ENCODE measurements around the gene STARD7.
"Not testable (repeated sequence)": the region's sequence is repeated elsewhere in the genome, so short reads cannot be mapped to it uniquely, and the experiment has no call there.

The STARD7 gene
- long read RNA-seq, donor 1, transcript STARD7-201 (8 exons, 3,368 nt) = major isoform, 28 of 30 reads
- long read RNA-seq, donor 1, partial matches to known transcripts = 0 of 30 reads
- long read RNA-seq, donor 1, other reads (novel, unspliced or antisense) = 0 of 30 reads
- long read RNA-seq, donor 2, transcript STARD7-201 (8 exons, 3,368 nt) = major isoform, 28 of 28 reads
- long read RNA-seq, donor 2, partial matches to known transcripts = 0 of 28 reads
- long read RNA-seq, donor 2, other reads (novel, unspliced or antisense) = 0 of 28 reads
- long read RNA-seq, donor 3, transcript STARD7-201 (8 exons, 3,368 nt) = major isoform, 24 of 26 reads
- long read RNA-seq, donor 3, partial matches to known transcripts = 0 of 26 reads
- long read RNA-seq, donor 3, other reads (novel, unspliced or antisense) = 0 of 26 reads
- long read RNA-seq, donor 4, transcript STARD7-201 (8 exons, 3,368 nt) = major isoform, 22 of 24 reads
- long read RNA-seq, donor 4, partial matches to known transcripts = 0 of 24 reads
- long read RNA-seq, donor 4, other reads (novel, unspliced or antisense) = 0 of 24 reads
- long read RNA-seq, donor 5, transcript STARD7-201 (8 exons, 3,368 nt) = major isoform, 39 of 39 reads
- long read RNA-seq, donor 5, partial matches to known transcripts = 0 of 39 reads
- long read RNA-seq, donor 5, other reads (novel, unspliced or antisense) = 0 of 39 reads
- long read RNA-seq, donor 6, transcript STARD7-201 (8 exons, 3,368 nt) = major isoform, 32 of 43 reads
- long read RNA-seq, donor 6, transcript STARD7-205 (2 exons, 384 nt) = minor isoform, 6 of 43 reads
- long read RNA-seq, donor 6, partial matches to known transcripts = 5 of 43 reads
- long read RNA-seq, donor 6, other reads (novel, unspliced or antisense) = 0 of 43 reads
- long read RNA-seq, donor 7, transcript STARD7-201 (8 exons, 3,368 nt) = major isoform, 45 of 46 reads
- long read RNA-seq, donor 7, partial matches to known transcripts = 0 of 46 reads
- long read RNA-seq, donor 7, other reads (novel, unspliced or antisense) = 0 of 46 reads
- long read RNA-seq, donor 8, transcript STARD7-201 (8 exons, 3,368 nt) = major isoform, 37 of 53 reads
- long read RNA-seq, donor 8, partial matches to known transcripts = 14 of 53 reads
- long read RNA-seq, donor 8, other reads (novel, unspliced or antisense) = 0 of 53 reads

- DNase-seq = peak; percentile 100
Measured at GRCh38 chr2:96208143-96209010, at the start of gene STARD7. STARD7 (minus strand) TSS chr2:96208827; CDS start chr2:96208434, 393 bp downstream.

- DNase-seq = not testable (repeated sequence)
Measured at GRCh38 chr2:96257744-96258143, 49.1 kb upstream of the STARD7 start.

GRCh38 chr2:96256611-96257113 is 48.0 kb upstream of the STARD7 start:
- no peak for DNase-seq

- DNase-seq = no peak
Measured at GRCh38 chr2:96254571-96254970, 45.9 kb upstream of the STARD7 start.

- DNase-seq = no peak
Measured at GRCh38 chr2:96253006-96253405, 44.4 kb upstream of the STARD7 start.

- DNase-seq = no peak
Measured at GRCh38 chr2:96252526-96252925, 43.9 kb upstream of the STARD7 start.

- peak; percentile 57 for DNase-seq
Measured at GRCh38 chr2:96251721-96252292, 43.2 kb upstream of the STARD7 start.

- no peak for DNase-seq
Measured at GRCh38 chr2:96250188-96250587, 41.6 kb upstream of the STARD7 start.

- DNase-seq = no peak
Measured at GRCh38 chr2:96249654-96250053, 41.0 kb upstream of the STARD7 start.

GRCh38 chr2:96248624-96249023 is 40.0 kb upstream of the STARD7 start:
- DNase-seq = no peak

GRCh38 chr2:96247896-96248295 is 39.3 kb upstream of the STARD7 start:
- DNase-seq = no peak

- DNase-seq = no peak
Measured at GRCh38 chr2:96247009-96247408, 38.4 kb upstream of the STARD7 start.

GRCh38 chr2:96245609-96246390 is 37.2 kb upstream of the STARD7 start:
- DNase-seq = no peak

- DNase-seq = no peak
Measured at GRCh38 chr2:96243843-96244242, 35.2 kb upstream of the STARD7 start.

- no peak for DNase-seq
Measured at GRCh38 chr2:96241900-96242611, 33.4 kb upstream of the STARD7 start.

- DNase-seq = no peak
Measured at GRCh38 chr2:96241227-96241626, 32.6 kb upstream of the STARD7 start.

- DNase-seq = no peak
Measured at GRCh38 chr2:96240341-96241038, 31.9 kb upstream of the STARD7 start.

GRCh38 chr2:96239745-96240264 is 31.2 kb upstream of the STARD7 start:
- no peak for DNase-seq

GRCh38 chr2:96239091-96239490 is 30.5 kb upstream of the STARD7 start:
- DNase-seq = no peak
